HepG2 (cell line): Measurements from ENCODE around the gene HYAL2. TPM values are rescaled to one million over a fixed set of nuclear protein-coding genes. Genes with fewer than 3 reads are reported as not detected.

Source experiments
- AGO2 ChIP-seq: fragments of 200-400 bp; formaldehyde crosslinking; optimal IDR thresholded peaks from 2 replicates; pipeline ENCODE3; 2017; ENCODE audit warnings: mild to moderate bottlenecking, low read depth, low read length, moderate library complexity
- AHR ChIP-seq: IDR thresholded peaks from 2 replicates; pipeline ENCODE4 v1.6.1; 2018; ENCODE audit warnings: missing genetic modification reagents, missing compliant biosample characterization
- EP300 ChIP-seq, 3 experiments: sonication (generic) in 1 of 3; formaldehyde crosslinking in 1 of 3; IDR thresholded peaks; 2 replicates each; pipeline versions ENCODE4 v1.5.1 to v1.6.1; 2011 to 2020; ENCODE audit warnings: low read depth in 2 of 3, low read length in 2 of 3, borderline replicate concordance in 1 of 3, improper control_type of control experiment in 1 of 3, mild to moderate bottlenecking in 1 of 3, missing genetic modification reagents in 1 of 3, moderate library complexity in 1 of 3
- HNRNPL ChIP-seq: fragments of 200-400 bp; formaldehyde crosslinking; IDR thresholded peaks from 2 replicates; pipeline ENCODE4 v1.6.1; 2017; ENCODE audit warnings: mild to moderate bottlenecking, low read depth, low read length
- MAF1 ChIP-seq: sonication (generic); formaldehyde crosslinking; IDR thresholded peaks from 2 replicates; pipeline ENCODE4 v1.5.0; 2020; ENCODE audit warnings: missing genetic modification reagents, borderline replicate concordance
- NFKBIZ ChIP-seq: IDR thresholded peaks from 2 replicates; pipeline ENCODE4 v1.6.1; 2018; ENCODE audit warnings: missing genetic modification reagents, missing compliant biosample characterization
- NR2C2 ChIP-seq: sonication (generic); formaldehyde crosslinking; IDR thresholded peaks from 2 replicates; pipeline ENCODE4 v1.4.0; 2020; ENCODE audit warnings: missing genetic modification reagents, mild to moderate bottlenecking, moderate library complexity, borderline replicate concordance
- SRSF1 ChIP-seq: fragments of 200-400 bp; formaldehyde crosslinking; optimal IDR thresholded peaks from 2 replicates; pipeline ENCODE3; 2017; ENCODE audit warnings: mild to moderate bottlenecking, low read depth, low read length, moderate library complexity
- ZFX ChIP-seq: sonication (generic); formaldehyde crosslinking; IDR thresholded peaks from 2 replicates; pipeline ENCODE4 v1.4.0; 2020; ENCODE audit warnings: mild to moderate bottlenecking, low read depth, missing genetic modification reagents, moderate library complexity
- ZFY ChIP-seq: sonication (generic); formaldehyde crosslinking; IDR thresholded peaks from 2 replicates; pipeline ENCODE4 v1.4.0; 2020; ENCODE audit warnings: missing genetic modification reagents
- ZNF138 ChIP-seq: sonication (generic); formaldehyde crosslinking; IDR thresholded peaks from 2 replicates; pipeline ENCODE4 v1.5.0; 2020; ENCODE audit warnings: mild to moderate bottlenecking, low read depth, missing genetic modification reagents
- ZNF3 ChIP-seq: IDR thresholded peaks from 2 replicates; pipeline ENCODE4 v1.7.0; 2017; ENCODE audit warnings: inconsistent platforms
- ZNF441 ChIP-seq: sonication (generic); formaldehyde crosslinking; IDR thresholded peaks from 2 replicates; pipeline ENCODE4 v1.7.0; 2021; ENCODE audit warnings: missing genetic modification reagents, borderline replicate concordance
- ZNF883 ChIP-seq: sonication (generic); formaldehyde crosslinking; IDR thresholded peaks from 2 replicates; pipeline ENCODE4 v1.5.1; 2020; ENCODE audit warnings: mild to moderate bottlenecking, missing genetic modification reagents; ENCODE audit errors: not compliant biosample characterization
- ZSCAN12 ChIP-seq: sonication (generic); formaldehyde crosslinking; IDR thresholded peaks from 2 replicates; pipeline ENCODE4 v1.9.0; 2021; ENCODE audit warnings: mild to moderate bottlenecking, missing genetic modification reagents
- polyA plus RNA-seq, 8 experiments: library from polyadenylated mRNA; depleted of rRNA in 3 of 8; stranded (reverse) in 7 of 8; unstranded in 1 of 8; fragments of >200 nt; fragmentation: Illumina TruSeq in 4 of 8; extraction: Trizol in 4 of 8; gene quantifications; 2 replicates each; pipeline versions ENCODE4 v1.2.1 to v1.2.3, GENCODE V29; 2011 to 2016; ENCODE audit warnings: low read depth in 4 of 8, missing spikeins in 1 of 8, mixed read lengths in 1 of 8; ENCODE audit not compliant: insufficient read depth in 1 of 8
- total RNA-seq, 5 experiments: library from RNA; depleted of rRNA; stranded (reverse); fragments of >200 nt; fragmentation: Illumina TruSeq; extraction: Trizol; gene quantifications; 2 replicates each; pipeline ENCODE4 v1.2.3, GENCODE V29; 2016; ENCODE audit warnings: low read depth in 1 of 5
- TF ChIP-seq, protein P1 (sequence below): sonication (generic); formaldehyde crosslinking; IDR thresholded peaks from 2 replicates; pipeline ENCODE4 v1.4.0; 2020; ENCODE audit warnings: missing genetic modification reagents
- TF ChIP-seq, protein P2 (sequence below): sonication (generic); formaldehyde crosslinking; IDR thresholded peaks from 2 replicates; pipeline ENCODE4 v1.8.1; 2023; ENCODE audit warnings: mild to moderate bottlenecking, missing genetic modification reagents
- TF ChIP-seq, protein P3 (sequence below): IDR thresholded peaks from 2 replicates; pipeline ENCODE4 v1.6.1; 2012; ENCODE audit warnings: low read length, improper control_type of control experiment
- TF ChIP-seq, protein P4 (sequence below): sonication (generic); formaldehyde crosslinking; IDR thresholded peaks from 2 replicates; pipeline ENCODE4 v1.4.0; 2020; ENCODE audit warnings: missing genetic modification reagents

HYAL2 gene
- total and polyA plus RNA-seq, 2 of the 13 experiments (the other 11 are each of a cell fraction or from before 2014, with no cell fraction given): 76.2 to 102 TPM

DNA sequence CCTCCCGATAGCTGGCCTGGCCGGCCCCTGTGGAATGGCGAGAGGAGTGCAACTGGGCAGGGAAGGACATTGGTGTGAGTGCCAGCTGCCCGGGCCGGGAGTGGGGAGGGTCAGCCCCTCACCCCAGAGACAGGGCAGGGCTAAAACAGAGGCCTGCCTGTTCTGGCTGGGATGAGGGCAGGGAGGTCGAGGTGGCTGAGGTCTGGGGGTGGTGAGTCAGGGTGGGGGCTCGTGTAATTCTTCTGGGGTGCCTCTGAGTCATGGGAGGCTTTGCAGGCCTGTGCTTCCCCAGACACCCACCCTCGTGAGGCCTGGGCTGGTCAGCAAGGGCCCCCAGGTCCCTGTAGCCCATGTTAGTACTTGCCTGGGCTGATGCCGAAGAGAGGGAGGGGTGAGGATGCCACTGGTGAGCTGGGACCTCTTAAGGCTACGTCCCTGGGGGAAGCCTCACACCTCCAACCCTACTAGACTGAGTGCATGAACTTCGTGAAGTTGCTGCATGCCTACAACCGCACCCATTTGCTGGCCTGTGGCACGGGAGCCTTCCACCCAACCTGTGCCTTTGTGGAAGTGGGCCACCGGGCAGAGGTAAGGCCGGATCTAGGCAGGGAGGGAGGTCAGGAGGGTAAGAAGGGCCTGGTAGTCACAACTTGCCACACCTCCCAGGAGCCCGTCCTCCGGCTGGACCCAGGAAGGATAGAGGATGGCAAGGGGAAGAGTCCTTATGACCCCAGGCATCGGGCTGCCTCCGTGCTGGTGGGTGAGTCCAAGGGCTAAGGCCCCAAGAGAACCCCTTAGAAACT, 51.9 kb downstream of the HYAL2 start (continued):
- TF ChIP-seq HNRNPL: peak; percentile 92
- no peak for TF ChIP-seq EP300 (IDR thresholded peaks at IDR 0.05; ENCODE audit: low read depth in 2 of 2, low read length in 2 of 2)
- TF ChIP-seq EP300 (CRISPR knock-in tag; IDR thresholded peaks at IDR 0.05; ENCODE audit: borderline replicate concordance): peak; percentile 13; the same call in 1 of the 2 replicates
- TF ChIP-seq MAF1: no peak
- TF ChIP-seq AHR: 0 out of 2 replicates have a peak, but pooled peaks have one; percentile 47
- TF ChIP-seq ZSCAN12 (CRISPR knock-in tag): no peak
- no peak for TF ChIP-seq ZNF3 (CRISPR knock-in tag)
- TF ChIP-seq ZNF441 (CRISPR knock-in tag): no peak
- TF ChIP-seq SRSF1: peak; percentile 64
- TF ChIP-seq, protein P1, sequence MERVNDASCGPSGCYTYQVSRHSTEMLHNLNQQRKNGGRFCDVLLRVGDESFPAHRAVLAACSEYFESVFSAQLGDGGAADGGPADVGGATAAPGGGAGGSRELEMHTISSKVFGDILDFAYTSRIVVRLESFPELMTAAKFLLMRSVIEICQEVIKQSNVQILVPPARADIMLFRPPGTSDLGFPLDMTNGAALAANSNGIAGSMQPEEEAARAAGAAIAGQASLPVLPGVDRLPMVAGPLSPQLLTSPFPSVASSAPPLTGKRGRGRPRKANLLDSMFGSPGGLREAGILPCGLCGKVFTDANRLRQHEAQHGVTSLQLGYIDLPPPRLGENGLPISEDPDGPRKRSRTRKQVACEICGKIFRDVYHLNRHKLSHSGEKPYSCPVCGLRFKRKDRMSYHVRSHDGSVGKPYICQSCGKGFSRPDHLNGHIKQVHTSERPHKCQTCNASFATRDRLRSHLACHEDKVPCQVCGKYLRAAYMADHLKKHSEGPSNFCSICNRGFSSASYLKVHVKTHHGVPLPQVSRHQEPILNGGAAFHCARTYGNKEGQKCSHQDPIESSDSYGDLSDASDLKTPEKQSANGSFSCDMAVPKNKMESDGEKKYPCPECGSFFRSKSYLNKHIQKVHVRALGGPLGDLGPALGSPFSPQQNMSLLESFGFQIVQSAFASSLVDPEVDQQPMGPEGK (CRISPR knock-in tag): peak; percentile 45; the same call in 1 of the 2 replicates
- TF ChIP-seq, protein P2, sequence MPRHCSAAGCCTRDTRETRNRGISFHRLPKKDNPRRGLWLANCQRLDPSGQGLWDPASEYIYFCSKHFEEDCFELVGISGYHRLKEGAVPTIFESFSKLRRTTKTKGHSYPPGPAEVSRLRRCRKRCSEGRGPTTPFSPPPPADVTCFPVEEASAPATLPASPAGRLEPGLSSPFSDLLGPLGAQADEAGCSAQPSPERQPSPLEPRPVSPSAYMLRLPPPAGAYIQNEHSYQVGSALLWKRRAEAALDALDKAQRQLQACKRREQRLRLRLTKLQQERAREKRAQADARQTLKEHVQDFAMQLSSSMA (CRISPR knock-in tag): peak; percentile 69; the same call in 1 of the 2 replicates
- peak; percentile 39; the same call in 1 of the 2 replicates for TF ChIP-seq ZFX (CRISPR knock-in tag)
- peak; percentile 76 for TF ChIP-seq AGO2
- TF ChIP-seq ZNF138 (CRISPR knock-in tag): no peak
- peak; percentile 20 for TF ChIP-seq ZNF883 (CRISPR knock-in tag)
- TF ChIP-seq, protein P3, sequence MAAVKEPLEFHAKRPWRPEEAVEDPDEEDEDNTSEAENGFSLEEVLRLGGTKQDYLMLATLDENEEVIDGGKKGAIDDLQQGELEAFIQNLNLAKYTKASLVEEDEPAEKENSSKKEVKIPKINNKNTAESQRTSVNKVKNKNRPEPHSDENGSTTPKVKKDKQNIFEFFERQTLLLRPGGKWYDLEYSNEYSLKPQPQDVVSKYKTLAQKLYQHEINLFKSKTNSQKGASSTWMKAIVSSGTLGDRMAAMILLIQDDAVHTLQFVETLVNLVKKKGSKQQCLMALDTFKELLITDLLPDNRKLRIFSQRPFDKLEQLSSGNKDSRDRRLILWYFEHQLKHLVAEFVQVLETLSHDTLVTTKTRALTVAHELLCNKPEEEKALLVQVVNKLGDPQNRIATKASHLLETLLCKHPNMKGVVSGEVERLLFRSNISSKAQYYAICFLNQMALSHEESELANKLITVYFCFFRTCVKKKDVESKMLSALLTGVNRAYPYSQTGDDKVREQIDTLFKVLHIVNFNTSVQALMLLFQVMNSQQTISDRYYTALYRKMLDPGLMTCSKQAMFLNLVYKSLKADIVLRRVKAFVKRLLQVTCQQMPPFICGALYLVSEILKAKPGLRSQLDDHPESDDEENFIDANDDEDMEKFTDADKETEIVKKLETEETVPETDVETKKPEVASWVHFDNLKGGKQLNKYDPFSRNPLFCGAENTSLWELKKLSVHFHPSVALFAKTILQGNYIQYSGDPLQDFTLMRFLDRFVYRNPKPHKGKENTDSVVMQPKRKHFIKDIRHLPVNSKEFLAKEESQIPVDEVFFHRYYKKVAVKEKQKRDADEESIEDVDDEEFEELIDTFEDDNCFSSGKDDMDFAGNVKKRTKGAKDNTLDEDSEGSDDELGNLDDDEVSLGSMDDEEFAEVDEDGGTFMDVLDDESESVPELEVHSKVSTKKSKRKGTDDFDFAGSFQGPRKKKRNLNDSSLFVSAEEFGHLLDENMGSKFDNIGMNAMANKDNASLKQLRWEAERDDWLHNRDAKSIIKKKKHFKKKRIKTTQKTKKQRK: no peak
- TF ChIP-seq NR2C2: 0 out of 2 replicates have a peak, but pooled peaks have one; percentile 15
- peak; percentile 16; the same call in 1 of the 2 replicates for TF ChIP-seq ZFY (CRISPR knock-in tag)
- no peak for TF ChIP-seq NFKBIZ
- TF ChIP-seq, protein P4, sequence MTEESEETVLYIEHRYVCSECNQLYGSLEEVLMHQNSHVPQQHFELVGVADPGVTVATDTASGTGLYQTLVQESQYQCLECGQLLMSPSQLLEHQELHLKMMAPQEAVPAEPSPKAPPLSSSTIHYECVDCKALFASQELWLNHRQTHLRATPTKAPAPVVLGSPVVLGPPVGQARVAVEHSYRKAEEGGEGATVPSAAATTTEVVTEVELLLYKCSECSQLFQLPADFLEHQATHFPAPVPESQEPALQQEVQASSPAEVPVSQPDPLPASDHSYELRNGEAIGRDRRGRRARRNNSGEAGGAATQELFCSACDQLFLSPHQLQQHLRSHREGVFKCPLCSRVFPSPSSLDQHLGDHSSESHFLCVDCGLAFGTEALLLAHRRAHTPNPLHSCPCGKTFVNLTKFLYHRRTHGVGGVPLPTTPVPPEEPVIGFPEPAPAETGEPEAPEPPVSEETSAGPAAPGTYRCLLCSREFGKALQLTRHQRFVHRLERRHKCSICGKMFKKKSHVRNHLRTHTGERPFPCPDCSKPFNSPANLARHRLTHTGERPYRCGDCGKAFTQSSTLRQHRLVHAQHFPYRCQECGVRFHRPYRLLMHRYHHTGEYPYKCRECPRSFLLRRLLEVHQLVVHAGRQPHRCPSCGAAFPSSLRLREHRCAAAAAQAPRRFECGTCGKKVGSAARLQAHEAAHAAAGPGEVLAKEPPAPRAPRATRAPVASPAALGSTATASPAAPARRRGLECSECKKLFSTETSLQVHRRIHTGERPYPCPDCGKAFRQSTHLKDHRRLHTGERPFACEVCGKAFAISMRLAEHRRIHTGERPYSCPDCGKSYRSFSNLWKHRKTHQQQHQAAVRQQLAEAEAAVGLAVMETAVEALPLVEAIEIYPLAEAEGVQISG: 0 out of 2 replicates have a peak, but pooled peaks have one; percentile 0
